Psoas muscle (tissue), 8 donors: ENCODE data around the gene NIPBL. TPM values are rescaled to one million over a fixed set of nuclear protein-coding genes. Genes with fewer than 3 reads are reported as not detected.

Experiments
- ATAC-seq, 4 donors: fragments of 200-7000 bp; cut with Tn5 transposase; one replicate each; pipeline ENCODE4 v1.9.1; 2020; ENCODE audit warnings: moderate library complexity in 3 of 4, mild to moderate bottlenecking in 2 of 4
- DNase-seq, 2 donors: peaks; one replicate each; pipeline ENCODE4 v3.0.0-alpha.2; 2020
- H3K27ac ChIP-seq: fragments of 200-600 bp; one replicate; pipeline ENCODE4 v1.8.0; 2022
- H3K27me3 ChIP-seq, 3 donors: fragments of 200-600 bp in 1 of 3; one replicate each; pipeline versions ENCODE4 v1.6.1 to v1.8.0; 2013 to 2022; ENCODE audit warnings: low read length in 2 of 3, mild to moderate bottlenecking in 2 of 3, moderate library complexity in 1 of 3; ENCODE audit not compliant: insufficient read depth in 3 of 3
- H3K36me3 ChIP-seq, 2 donors: fragments of 200-600 bp in 1 of 2; one replicate each; pipeline versions ENCODE4 v1.6.1 to v1.8.0; 2013 to 2022; ENCODE audit warnings: low read depth in 1 of 2, mild to moderate bottlenecking in 1 of 2, moderate library complexity in 1 of 2; ENCODE audit not compliant: insufficient read depth in 1 of 2
- H3K4me1 ChIP-seq: fragments of 200-600 bp; one replicate; pipeline ENCODE4 v1.8.0; 2022
- H3K4me3 ChIP-seq: fragments of 200-600 bp; one replicate; pipeline ENCODE4 v1.8.0; 2022; ENCODE audit warnings: mild to moderate bottlenecking
- H3K9me3 ChIP-seq: fragments of 200-600 bp; one replicate; pipeline ENCODE4 v1.8.0; 2022
- CTCF ChIP-seq: fragments of 200-600 bp; IDR thresholded peaks from one replicate; pipeline ENCODE4 v1.8.0; 2022; ENCODE audit warnings: antibody characterized with exemption
- WGBS, 3 donors: extraction: QIAGEN DNeasy Blood & Tissue Kit; methylation state at CpG; one replicate each; pipeline versions ENCODE4 v1.1.6 to v1.1.7; 2013; 5-methylcytosine and 5-hydroxymethylcytosine counted together
- intact Hi-C, 2 donors: fragments of 100-400 bp; cut with DNase I; formaldehyde crosslinking; loops; one replicate each; pipeline versions ENCODE4 v1.11.0 to v1.14.2; 2022
- polyA plus RNA-seq, 3 donors: library from polyadenylated mRNA; stranded (reverse); fragments of 200-250 nt; gene quantifications; one replicate each; pipeline ENCODE4 v1.2.3, GENCODE V29; 2013
- total RNA-seq, 4 donors: library from RNA; stranded (reverse); fragmentation: NEBNext Ultra II Directional in 2 of 4; extraction: Animal tissue kit (Norgen Biotek cat#: 25700) in 2 of 4; gene quantifications; one replicate each; pipeline versions ENCODE4 v1.2.1 to v1.2.4, GENCODE V29; 2021 to 2023
- donor health status: healthy with polysubstance abuse.
- donor health status: DM: no; HTN: no; CAD: no; lungs with moderate emphysema.
- donor health status: Bipolar disorder and iron deficiency.
- donor health status: healthy.
- donor health status: DM: yes; HTN: yes; CAD: no.
- donor health status: DM: no; HTN: no; CAD: no.
- donor health status: DM: no; HTN: no; CAD: no.
- donor health status: DM: yes; HTN: yes; CAD: no.

The NIPBL gene
- total and polyA plus RNA-seq, 7 donors: 12.5 to 51.4 (median 38.1) TPM

- H3K4me1 ChIP-seq: peaks cover 56% of the 10 kb centered on the region
- no peak for DNase-seq
- TF ChIP-seq CTCF: no peak
- H3K4me3 ChIP-seq: no peak overlapping the region
- 95 to 99% (median 97%) methylated on average over 1 of the region's 1 CpG for WGBS, 3 donors
- ATAC-seq: no peak
- no peaks in the 10 kb centered on the region for H3K27me3 ChIP-seq
- intact Hi-C loops: no loop called here
- no peaks in the 10 kb centered on the region for H3K9me3 ChIP-seq
- no peaks in the 10 kb centered on the region for H3K36me3 ChIP-seq
- peak overlapping the region; percentile 12 for H3K27ac ChIP-seq
These were observed 5.2 kb downstream of the NIPBL start for GRCh38 chr5:36881807-36882206.

GRCh38 chr5:36882250-36882649 lies 5.7 kb downstream of the NIPBL start:
- H3K4me1 ChIP-seq: peaks cover 61% of the 10 kb centered on the region
- DNase-seq (no peak), ATAC-seq (no peak)
- peak overlapping the region; percentile 12 for H3K27ac ChIP-seq
- no peaks in the 10 kb centered on the region for H3K36me3 ChIP-seq
- no peak for TF ChIP-seq CTCF
- no peaks in the 10 kb centered on the region for H3K27me3 ChIP-seq
- H3K4me3 ChIP-seq: no peak overlapping the region
- intact Hi-C loops: no loop called here
- 66 to 79% (median 69%) methylated on average over 3 of the region's 3 CpGs for WGBS, 3 donors
- H3K9me3 ChIP-seq: no peaks in the 10 kb centered on the region

GRCh38 chr5:36883894-36884462 lies 7.4 kb downstream of the NIPBL start:
- DNase-seq (no peak), ATAC-seq (no peak)
- Histone ChIP-seq H3K27ac (no peak overlapping the region), H3K4me3 (no peak overlapping the region), H3K4me1 (peaks cover 76% of the 10 kb centered on the region), H3K9me3 (no peaks in the 10 kb centered on the region), H3K27me3 (no peaks in the 10 kb centered on the region), H3K36me3 (no peaks in the 10 kb centered on the region)
- intact Hi-C loops: no loop called here
- no peak for TF ChIP-seq CTCF
- 69 to 85% (median 79%) methylated on average over 3 of the region's 3 CpGs for WGBS, 3 donors

- intact Hi-C loops: loop anchor here in 1 of 2 donors (5.0 kb wide), 1 partner anchor 42 kb away; no protein-coding TSS in a partner anchor
- DNase-seq: no peak
These were observed 8.6 kb downstream of the NIPBL start for GRCh38 chr5:36885149-36885548.

More at GRCh38 chr5:36885149-36885548, 8.6 kb downstream of the NIPBL start:
- no peak overlapping the region for H3K4me3 ChIP-seq
- no peaks in the 10 kb centered on the region for H3K36me3 ChIP-seq
- TF ChIP-seq CTCF: no peak
- WGBS, 3 donors: 97 to 99% (median 98%) methylated on average over 10 of the region's 10 CpGs
- H3K27ac ChIP-seq: no peak overlapping the region
- no peak for ATAC-seq
- peaks cover 73% of the 10 kb centered on the region for H3K4me1 ChIP-seq
- no peaks in the 10 kb centered on the region for H3K9me3 ChIP-seq
- no peaks in the 10 kb centered on the region for H3K27me3 ChIP-seq
